GM12878 (cell line): ENCODE measurements around the gene NEFH. TPM values are rescaled to one million over a fixed set of nuclear protein-coding genes. Genes with fewer than 3 reads are reported as not detected.

Experiments
- ATAC-seq: fragments of 200-7000 bp; cut with Tn5 transposase; 3 replicates; pipeline ENCODE4 v1.9.1; 2020; ENCODE audit warnings: mild to moderate bottlenecking, moderate library complexity
- BruUV-seq: library from RNA; stranded (reverse); fragments of 400-500 nt; replicated peaks from 2 replicates; lab custom pipeline; 2021; lab: Mats Ljungman, UMichigan
- CTCF ChIA-PET: fragments of 300-600 bp; sonication (Branson Sonifier 250); formaldehyde crosslinking; extraction: SDS; loops from one replicate; lab custom pipeline; 2021; ENCODE audit warnings: inconsistent platforms; lab: Yijun Ruan, JAX
- POLR2A ChIA-PET: fragments of 350-600 bp; formaldehyde crosslinking; extraction: SDS; loops from one replicate; lab custom pipeline; 2021; ENCODE audit warnings: inconsistent platforms; lab: Charles Lee
- RAD21 ChIA-PET: fragments of 300-600 bp; sonication (Branson Sonifier 250); formaldehyde crosslinking; loops from one replicate; lab custom pipeline; 2023; ENCODE audit warnings: antibody characterized with exemption; ENCODE audit not compliant: unreplicated experiment; lab: Charles Lee
- SMC1A ChIA-PET: fragments of 300-600 bp; sonication (Branson Sonifier 250); formaldehyde crosslinking; loops from one replicate; lab custom pipeline; 2023; ENCODE audit not compliant: unreplicated experiment, uncharacterized antibody; lab: Charles Lee
- DNase-seq: peaks from one replicate; pipeline ENCODE4 v3.0.0-alpha.2; 2011; ENCODE audit warnings: low read depth, low spot score
- FAIRE-seq: peaks from 3 replicates; lab custom pipeline; 2011; peaks lifted over from hg19 to GRCh38; lab: Jason Lieb, UNC
- H2AFZ ChIP-seq: 2 replicates; pipeline ENCODE4 v1.6.0; 2011; ENCODE audit warnings: low read depth, low read length, control low read depth; ENCODE audit not compliant: control insufficient read depth
- H3K27ac ChIP-seq: 2 replicates; pipeline ENCODE4 v1.5.1; 2011; ENCODE audit warnings: control low read depth; ENCODE audit not compliant: control insufficient read depth, insufficient read depth
- H3K27me3 ChIP-seq, 2 experiments: replicated peaks in 1 of 2; 2 replicates each; pipeline versions ENCODE4 v1.6.0 to v1.6.1; 2011; ENCODE audit warnings: low read length in 1 of 2; ENCODE audit not compliant: control insufficient read depth in 2 of 2, insufficient read depth in 2 of 2
- H3K36me3 ChIP-seq, 2 experiments: 2 replicates each; pipeline ENCODE4 v1.5.1; 2011; ENCODE audit warnings: low read length in 1 of 2; ENCODE audit not compliant: control insufficient read depth in 2 of 2, insufficient read depth in 2 of 2
- H3K4me1 ChIP-seq: 2 replicates; pipeline ENCODE4 v1.6.1; 2011; ENCODE audit warnings: mild to moderate bottlenecking, low read length, moderate library complexity, mixed read lengths; ENCODE audit not compliant: control insufficient read depth, insufficient read depth
- H3K4me2 ChIP-seq: 2 replicates; pipeline ENCODE4 v1.6.0; 2011; ENCODE audit warnings: control low read depth; ENCODE audit not compliant: control insufficient read depth, insufficient read depth
- H3K4me3 ChIP-seq: fragments of 200-600 bp; sonication (generic); 2 replicates; pipeline ENCODE4 v1.5.1; 2016
- H3K79me2 ChIP-seq: 2 replicates; pipeline ENCODE4 v1.6.0; 2011; ENCODE audit warnings: low read length; ENCODE audit not compliant: control insufficient read depth, insufficient read depth
- H3K9ac ChIP-seq: 2 replicates; pipeline ENCODE4 v1.8.0; 2011; ENCODE audit warnings: low read length, control low read depth, mixed read lengths; ENCODE audit not compliant: control insufficient read depth, insufficient read depth
- H3K9me3 ChIP-seq: replicated peaks from 3 replicates; pipeline ENCODE4 v1.5.1; 2011; ENCODE audit warnings: mild to moderate bottlenecking, low read length; ENCODE audit not compliant: control insufficient read depth, insufficient read depth
- H4K20me1 ChIP-seq: 2 replicates; pipeline ENCODE4 v1.6.0; 2011; ENCODE audit not compliant: control insufficient read depth, insufficient read depth
- ATF7 ChIP-seq: fragments of 450-650 bp; IDR thresholded peaks from 2 replicates; pipeline ENCODE4 v1.6.1; 2016; ENCODE audit warnings: low read depth, mild to moderate bottlenecking
- BRCA1 ChIP-seq: IDR thresholded peaks from 2 replicates; pipeline ENCODE4 v1.6.1; 2011; ENCODE audit warnings: low read depth, low read length, improper control_type of control experiment
- CBX5 ChIP-seq: sonication (generic); IDR thresholded peaks from 2 replicates; pipeline ENCODE4 v1.6.1; 2016; ENCODE audit warnings: low read depth, moderate library complexity, mild to moderate bottlenecking, inconsistent platforms
- CREB1 ChIP-seq: IDR thresholded peaks from 2 replicates; pipeline ENCODE4 v1.6.1; 2012; ENCODE audit warnings: low read depth, mild to moderate bottlenecking, inconsistent platforms
- FOS ChIP-seq: IDR thresholded peaks from 3 replicates; pipeline ENCODE4 v1.6.1; 2011; ENCODE audit warnings: borderline replicate concordance; ENCODE audit not compliant: insufficient read length; ENCODE audit errors: extremely low read depth
- GABPA ChIP-seq: IDR thresholded peaks from 2 replicates; pipeline ENCODE4 v1.6.1; 2014; ENCODE audit warnings: antibody characterized with exemption, low read depth, mild to moderate bottlenecking, inconsistent platforms
- HDAC6 ChIP-seq: fragments of 200-600 bp; sonication (generic); IDR thresholded peaks from one replicate; pipeline ENCODE4 v1.8.0; 2017; ENCODE audit warnings: antibody characterized with exemption; ENCODE audit not compliant: unreplicated experiment
- MTA3 ChIP-seq: IDR thresholded peaks from 2 replicates; pipeline ENCODE4 v1.6.1; 2012; ENCODE audit warnings: low read length, inconsistent platforms, borderline replicate concordance
- PML ChIP-seq: IDR thresholded peaks from 2 replicates; pipeline ENCODE4 v1.6.1; 2012; ENCODE audit warnings: low read length, inconsistent platforms
- SMAD5 ChIP-seq: IDR thresholded peaks from 2 replicates; pipeline ENCODE4 v1.6.1; 2016; ENCODE audit warnings: antibody characterized with exemption, low read depth
- SMARCA5 ChIP-seq: fragments of 450-650 bp; IDR thresholded peaks from 2 replicates; pipeline ENCODE4 v1.6.1; 2017; ENCODE audit warnings: mild to moderate bottlenecking
- SMC3 ChIP-seq: IDR thresholded peaks from 2 replicates; pipeline ENCODE4 v1.6.1; 2011; ENCODE audit warnings: low read length, improper control_type of control experiment, borderline replicate concordance
- ZNF217 ChIP-seq: fragments of 450-650 bp; IDR thresholded peaks from 2 replicates; pipeline ENCODE4 v1.6.1; 2017; ENCODE audit warnings: antibody characterized with exemption, mild to moderate bottlenecking
- ZZZ3 ChIP-seq: IDR thresholded peaks from 2 replicates; pipeline ENCODE4 v1.6.1; 2011; ENCODE audit warnings: low read depth; ENCODE audit not compliant: control insufficient read depth, insufficient read length
- WGBS: methylation state at CpG from one replicate; pipeline ENCODE4 v1.1.6; 2016; ENCODE audit warnings: low lambda C conversion rate; ENCODE audit not compliant: insufficient replicate concordance, insufficient coverage; ENCODE audit errors: missing lambda C conversion rate; 5-methylcytosine and 5-hydroxymethylcytosine counted together
- in situ Hi-C: fragments of 300-500 bp; cut with MboI; formaldehyde crosslinking; loops from 9 replicates; pipeline ENCODE4 v1.14.3; 2018; ENCODE audit warnings: mixed read lengths
- intact Hi-C: fragments of 100-400 bp; cut with micrococcal nuclease; formaldehyde crosslinking; loops from one replicate; pipeline ENCODE4 v1.14.2; 2022; ENCODE audit not compliant: unreplicated experiment
- polyA plus RNA-seq, 11 experiments: library from polyadenylated mRNA; depleted of rRNA in 4 of 11; unstranded in 6 of 11; stranded (reverse) in 5 of 11; fragments of >200 nt; fragmentation: Nextera tagmentation in 4 of 11; fragmentation: Illumina TruSeq in 1 of 11; extraction: Ambion mirVana in 4 of 11; extraction: Trizol in 1 of 11; gene quantifications; 1 replicate in 1 of 11; 2 replicates in 10 of 11; pipeline versions ENCODE4 v1.2.1 to v1.2.3, GENCODE V29; 2011 to 2016; ENCODE audit warnings: inconsistent platforms in 2 of 11, missing spikeins in 2 of 11, low read depth in 1 of 11
- total RNA-seq, 4 experiments: library from RNA; depleted of rRNA in 3 of 4; stranded (reverse); fragments of >200 nt in 3 of 4; fragmentation: Illumina TruSeq in 1 of 4; extraction: Trizol in 1 of 4; gene quantifications; 2 replicates each; pipeline versions ENCODE4 v1.2.1 to v1.2.3, GENCODE V29; 2013 to 2021
- TF ChIP-seq, protein P1 (sequence below): IDR thresholded peaks from 2 replicates; pipeline ENCODE4 v1.6.1; 2012; ENCODE audit warnings: mild to moderate bottlenecking, low read depth, low read length
- TF ChIP-seq, protein P2 (sequence below): fragments of 450-650 bp; IDR thresholded peaks from 2 replicates; pipeline ENCODE4 v1.6.1; 2017; ENCODE audit warnings: antibody characterized with exemption, mild to moderate bottlenecking, moderate library complexity

NEFH gene
- total and polyA plus RNA-seq, 10 of the 15 experiments (the other 5 are each of a cell fraction or from before 2014, with no cell fraction given): 0.02 to 0.25 (median 0.09) TPM

DNA sequence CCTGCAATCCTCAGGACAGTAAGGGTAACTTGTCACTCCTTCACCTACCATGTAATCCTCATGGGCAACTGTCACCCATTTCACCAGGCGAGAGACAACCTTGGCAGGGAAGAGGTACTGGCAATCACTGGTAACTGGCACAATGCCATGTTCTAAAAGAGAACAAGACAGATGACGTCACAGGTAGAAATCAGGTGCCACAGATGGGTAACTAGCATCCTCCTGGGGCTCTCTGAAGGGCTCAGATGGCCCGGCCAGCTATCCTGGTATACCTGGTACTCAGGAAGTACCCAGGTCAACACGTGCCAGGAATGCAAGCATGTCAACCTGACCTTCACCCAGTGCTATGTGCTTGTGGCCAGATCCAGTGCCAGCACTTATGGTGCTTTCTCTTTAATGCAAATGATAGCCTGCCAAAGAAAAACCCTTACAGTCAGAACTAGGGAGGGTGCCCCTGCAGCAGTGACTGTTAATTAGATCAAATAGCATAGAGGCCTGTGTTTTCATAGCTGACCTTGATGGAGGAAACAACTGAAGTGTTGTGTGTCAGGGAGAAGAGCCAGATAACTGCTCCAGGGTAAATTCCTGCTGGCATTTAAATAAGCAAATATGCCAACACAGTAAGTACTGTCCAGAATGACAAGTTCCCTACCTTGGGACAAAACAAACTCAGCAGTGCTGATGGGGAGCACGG is 37.3 kb downstream of the NEFH start:
- no TSS peak for BruUV-seq

More for the DNA sequence above, 37.3 kb downstream of the NEFH start:
- RAD21 ChIA-PET: no interaction called here
- in situ Hi-C loops (no loop called here), intact Hi-C loops (no loop called here)
- TF ChIP-seq ZZZ3: no peak
- TF ChIP-seq GABPA: no peak
- no peak for TF ChIP-seq FOS
- no peak for TF ChIP-seq PML
- TF ChIP-seq, protein P1, sequence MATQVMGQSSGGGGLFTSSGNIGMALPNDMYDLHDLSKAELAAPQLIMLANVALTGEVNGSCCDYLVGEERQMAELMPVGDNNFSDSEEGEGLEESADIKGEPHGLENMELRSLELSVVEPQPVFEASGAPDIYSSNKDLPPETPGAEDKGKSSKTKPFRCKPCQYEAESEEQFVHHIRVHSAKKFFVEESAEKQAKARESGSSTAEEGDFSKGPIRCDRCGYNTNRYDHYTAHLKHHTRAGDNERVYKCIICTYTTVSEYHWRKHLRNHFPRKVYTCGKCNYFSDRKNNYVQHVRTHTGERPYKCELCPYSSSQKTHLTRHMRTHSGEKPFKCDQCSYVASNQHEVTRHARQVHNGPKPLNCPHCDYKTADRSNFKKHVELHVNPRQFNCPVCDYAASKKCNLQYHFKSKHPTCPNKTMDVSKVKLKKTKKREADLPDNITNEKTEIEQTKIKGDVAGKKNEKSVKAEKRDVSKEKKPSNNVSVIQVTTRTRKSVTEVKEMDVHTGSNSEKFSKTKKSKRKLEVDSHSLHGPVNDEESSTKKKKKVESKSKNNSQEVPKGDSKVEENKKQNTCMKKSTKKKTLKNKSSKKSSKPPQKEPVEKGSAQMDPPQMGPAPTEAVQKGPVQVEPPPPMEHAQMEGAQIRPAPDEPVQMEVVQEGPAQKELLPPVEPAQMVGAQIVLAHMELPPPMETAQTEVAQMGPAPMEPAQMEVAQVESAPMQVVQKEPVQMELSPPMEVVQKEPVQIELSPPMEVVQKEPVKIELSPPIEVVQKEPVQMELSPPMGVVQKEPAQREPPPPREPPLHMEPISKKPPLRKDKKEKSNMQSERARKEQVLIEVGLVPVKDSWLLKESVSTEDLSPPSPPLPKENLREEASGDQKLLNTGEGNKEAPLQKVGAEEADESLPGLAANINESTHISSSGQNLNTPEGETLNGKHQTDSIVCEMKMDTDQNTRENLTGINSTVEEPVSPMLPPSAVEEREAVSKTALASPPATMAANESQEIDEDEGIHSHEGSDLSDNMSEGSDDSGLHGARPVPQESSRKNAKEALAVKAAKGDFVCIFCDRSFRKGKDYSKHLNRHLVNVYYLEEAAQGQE: no peak
- TF ChIP-seq ATF7: no peak
- no peak for TF ChIP-seq SMAD5
- TF ChIP-seq SMARCA5: no peak
- TF ChIP-seq CREB1: no peak
- TF ChIP-seq, protein P2, sequence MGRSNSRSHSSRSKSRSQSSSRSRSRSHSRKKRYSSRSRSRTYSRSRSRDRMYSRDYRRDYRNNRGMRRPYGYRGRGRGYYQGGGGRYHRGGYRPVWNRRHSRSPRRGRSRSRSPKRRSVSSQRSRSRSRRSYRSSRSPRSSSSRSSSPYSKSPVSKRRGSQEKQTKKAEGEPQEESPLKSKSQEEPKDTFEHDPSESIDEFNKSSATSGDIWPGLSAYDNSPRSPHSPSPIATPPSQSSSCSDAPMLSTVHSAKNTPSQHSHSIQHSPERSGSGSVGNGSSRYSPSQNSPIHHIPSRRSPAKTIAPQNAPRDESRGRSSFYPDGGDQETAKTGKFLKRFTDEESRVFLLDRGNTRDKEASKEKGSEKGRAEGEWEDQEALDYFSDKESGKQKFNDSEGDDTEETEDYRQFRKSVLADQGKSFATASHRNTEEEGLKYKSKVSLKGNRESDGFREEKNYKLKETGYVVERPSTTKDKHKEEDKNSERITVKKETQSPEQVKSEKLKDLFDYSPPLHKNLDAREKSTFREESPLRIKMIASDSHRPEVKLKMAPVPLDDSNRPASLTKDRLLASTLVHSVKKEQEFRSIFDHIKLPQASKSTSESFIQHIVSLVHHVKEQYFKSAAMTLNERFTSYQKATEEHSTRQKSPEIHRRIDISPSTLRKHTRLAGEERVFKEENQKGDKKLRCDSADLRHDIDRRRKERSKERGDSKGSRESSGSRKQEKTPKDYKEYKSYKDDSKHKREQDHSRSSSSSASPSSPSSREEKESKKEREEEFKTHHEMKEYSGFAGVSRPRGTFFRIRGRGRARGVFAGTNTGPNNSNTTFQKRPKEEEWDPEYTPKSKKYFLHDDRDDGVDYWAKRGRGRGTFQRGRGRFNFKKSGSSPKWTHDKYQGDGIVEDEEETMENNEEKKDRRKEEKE: no peak
- no peak for TF ChIP-seq HDAC6
- no peak for TF ChIP-seq ZNF217
- no peak for TF ChIP-seq SMC3
- TF ChIP-seq CBX5: no peak
- TF ChIP-seq MTA3: no peak
- no peak for TF ChIP-seq BRCA1
- 70% methylated on average over 5 of the region's 5 CpGs for WGBS
- no peaks in the 10 kb centered on the region for H3K4me1 ChIP-seq
- SMC1A ChIA-PET: no interaction called here
- POLR2A ChIA-PET: interaction anchor here (0.6 kb wide), 1 partner anchor 160 kb away, joined by 3 read pairs; no protein-coding TSS in a partner anchor
- CTCF ChIA-PET: interaction anchor here (0.6 to 1.2 kb wide), 2 partner anchors 11 to 400 kb away, joined by 3 read pairs; no protein-coding TSS in a partner anchor
- peaks cover 26 to 32% of the 10 kb centered on the region in 2 experiments for H3K36me3 ChIP-seq
- DNase-seq (no peak), FAIRE-seq (no peak), ATAC-seq (no peak)
- H3K9me3 ChIP-seq: no peaks in the 10 kb centered on the region
- no peak overlapping the region for H2AFZ ChIP-seq
- H4K20me1 ChIP-seq: no peaks in the 10 kb centered on the region
- H3K79me2 ChIP-seq: no peaks in the 10 kb centered on the region
- H3K4me3 ChIP-seq: no peak overlapping the region
- no peak overlapping the region for H3K9ac ChIP-seq
- no peak overlapping the region for H3K27ac ChIP-seq
- H3K4me2 ChIP-seq: no peak overlapping the region
- H3K27me3 ChIP-seq: no peaks in the 10 kb centered on the region
